Measurements from ENCODE around the gene NCBP2. TPM values are rescaled to one million over a fixed set of nuclear protein-coding genes. Genes with fewer than 3 reads are reported as not detected.

The NCBP2 gene
- total and polyA plus RNA-seq, 4 donors, result 37.4 to 48.6 (median 47.5) TPM

DNA sequence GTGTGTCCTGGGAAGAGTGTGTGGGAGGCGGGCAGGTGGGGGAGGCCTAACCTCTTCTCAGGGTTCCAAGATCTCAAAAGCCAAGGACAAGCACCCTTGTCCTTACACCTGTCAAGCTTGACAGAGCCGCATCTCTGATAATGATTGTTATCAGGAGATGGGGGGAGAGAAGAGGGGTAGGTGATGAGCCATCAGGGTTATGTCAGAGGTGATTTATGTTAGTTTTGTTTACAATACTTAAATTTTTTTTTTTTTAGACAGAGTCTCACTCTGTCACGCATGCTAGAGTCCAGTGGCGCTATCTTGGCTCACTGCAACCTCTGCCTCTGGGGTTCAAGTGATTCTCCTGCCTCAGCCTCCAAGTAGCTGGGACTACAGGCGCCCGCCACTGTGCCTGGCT is 7.4 kb upstream of the NCBP2 start:
- Histone ChIP-seq H3K27me3 (ENCODE audit: control insufficient read depth in 3 of 3, insufficient read depth in 3 of 3, low read length in 2 of 3) (no peaks in the 10 kb centered on the region), H3K9ac (ENCODE audit: insufficient read depth in 1 of 2, low read length in 2 of 2) (no peak overlapping the region), H3K27ac (ENCODE audit: low read depth in 1 of 2, low read length in 1 of 2) (no peak overlapping the region), H3K4me3 (no peak overlapping the region), H3K9me3 (ENCODE audit: control insufficient read depth in 4 of 4, insufficient read depth in 3 of 4, low read length in 3 of 4) (no peaks in the 10 kb centered on the region), H3K4me1 (ENCODE audit: control insufficient read depth in 5 of 5, insufficient read depth in 5 of 5, low read length in 5 of 5) (peaks cover 0 to 8% (median 0%) of the 10 kb centered on the region in 5 donors), H3K36me3 (ENCODE audit: control insufficient read depth in 4 of 4, insufficient read depth in 4 of 4, low read length in 4 of 4) (peaks cover 0 to 2% (median 0%) of the 10 kb centered on the region in 4 donors)
- no peak for TF ChIP-seq CTCF (IDR thresholded peaks at IDR 0.05; ENCODE audit: control extremely low read depth, extremely low read depth)
- no peak for DNase-seq
- ATAC-seq (ENCODE audit: insufficient read depth, low FRiP score), result no peak
- WGBS, 2 donors, result 93 to 96% methylated on average over 6 of the region's 6 CpGs

- Histone ChIP-seq H3K27ac (ENCODE audit: low read depth in 1 of 2, low read length in 1 of 2) (no peak overlapping the region), H3K27me3 (ENCODE audit: control insufficient read depth in 3 of 3, insufficient read depth in 3 of 3, low read length in 2 of 3) (no peaks in the 10 kb centered on the region), H3K9me3 (ENCODE audit: control insufficient read depth in 4 of 4, insufficient read depth in 3 of 4, low read length in 3 of 4) (no peaks in the 10 kb centered on the region), H3K4me3 (no peak overlapping the region), H3K4me1 (ENCODE audit: control insufficient read depth in 5 of 5, insufficient read depth in 5 of 5, low read length in 5 of 5) (peaks cover 0 to 8% (median 0%) of the 10 kb centered on the region in 5 donors), H3K36me3 (ENCODE audit: control insufficient read depth in 4 of 4, insufficient read depth in 4 of 4, low read length in 4 of 4) (peaks cover 0 to 2% (median under 1%) of the 10 kb centered on the region in 4 donors), H3K9ac (ENCODE audit: insufficient read depth in 1 of 2, low read length in 2 of 2) (no peak overlapping the region)
- DNase-seq (peak in 2 of 3 donors; percentile 53 to 71), ATAC-seq (ENCODE audit: insufficient read depth, low FRiP score) (no peak)
- WGBS, 2 donors, result 86 to 92% methylated on average over 6 of the region's 6 CpGs
- no peak for TF ChIP-seq CTCF (IDR thresholded peaks at IDR 0.05; ENCODE audit: control extremely low read depth, extremely low read depth)
These were observed 6.9 kb upstream of the NCBP2 start for GRCh38 chr3:196949285-196949619.

DNA sequence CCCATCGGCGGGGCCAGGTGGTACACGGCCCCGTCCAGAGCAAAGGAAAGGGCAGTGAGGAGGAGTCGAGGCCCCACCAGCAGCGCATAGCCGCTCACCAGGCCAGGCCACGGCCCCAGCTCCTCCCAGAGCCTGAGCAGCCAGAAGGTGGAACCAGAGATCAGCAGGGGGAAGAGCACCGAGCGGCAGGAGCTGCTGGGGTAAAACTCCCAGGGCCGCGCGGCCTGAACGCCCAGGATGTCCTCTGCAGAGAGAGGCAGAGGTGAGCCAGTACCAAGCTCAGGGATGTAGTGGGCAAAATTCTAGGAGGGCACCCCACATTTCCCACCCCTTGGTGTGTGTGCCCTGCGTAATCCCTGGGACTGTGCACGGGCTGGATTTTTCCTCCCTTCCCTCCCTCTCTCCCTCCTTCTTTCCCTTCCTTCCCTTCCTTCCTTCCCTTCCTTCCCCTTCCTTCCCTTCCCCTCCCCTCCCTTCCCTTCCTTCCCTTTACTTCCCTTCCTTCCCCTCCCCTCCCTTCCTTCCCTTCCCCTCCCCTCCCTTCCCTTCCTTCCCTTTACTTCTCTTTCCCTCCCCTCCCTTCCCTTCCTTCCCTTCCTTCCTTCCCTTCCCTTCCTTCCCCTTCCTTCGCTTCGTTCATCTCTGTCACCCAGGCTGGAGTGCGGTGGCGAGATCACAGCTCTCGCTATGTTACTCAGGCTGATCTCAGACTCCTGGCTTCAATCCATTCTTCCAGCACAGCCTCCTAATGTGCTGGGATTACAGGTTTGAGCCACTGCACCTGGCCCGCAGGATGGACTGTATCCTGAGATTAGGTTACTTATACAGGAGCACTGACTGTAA is 6.3 kb upstream of the NCBP2 start:
- DNase-seq (peak; percentile 65 to 91 (median 77)), ATAC-seq (ENCODE audit: insufficient read depth, low FRiP score) (no peak)
- no peak overlapping the region for H3K4me3 ChIP-seq
- H3K27me3 ChIP-seq (ENCODE audit: control insufficient read depth in 3 of 3, insufficient read depth in 3 of 3, low read length in 2 of 3), result no peaks in the 10 kb centered on the region
- H3K36me3 ChIP-seq (ENCODE audit: control insufficient read depth in 4 of 4, insufficient read depth in 4 of 4, low read length in 4 of 4), result peaks cover 0 to 2% (median under 1%) of the 10 kb centered on the region in 4 donors
- peaks cover 0 to 10% (median 1%) of the 10 kb centered on the region in 5 donors for H3K4me1 ChIP-seq (ENCODE audit: control insufficient read depth in 5 of 5, insufficient read depth in 5 of 5, low read length in 5 of 5)
- no peak overlapping the region for H3K27ac ChIP-seq (ENCODE audit: low read depth in 1 of 2, low read length in 1 of 2)
- TF ChIP-seq CTCF (IDR thresholded peaks at IDR 0.05; ENCODE audit: control extremely low read depth, extremely low read depth), result no peak
- H3K9me3 ChIP-seq (ENCODE audit: control insufficient read depth in 4 of 4, insufficient read depth in 3 of 4, low read length in 3 of 4), result no peaks in the 10 kb centered on the region
- H3K9ac ChIP-seq (ENCODE audit: insufficient read depth in 1 of 2, low read length in 2 of 2), result no peak overlapping the region
- WGBS, 2 donors, result 63 to 72% methylated on average over 22 of the region's 22 CpGs

Data from lung (tissue), 12 donors.